HG03108 (cell line): Measurements from ENCODE around the gene GMNN.
A peak's percentile ranks its signal among the peaks of the same experiment; 100 is the strongest.
"Not testable (repeated sequence)": the region's sequence is repeated elsewhere in the genome, so short reads cannot be mapped to it uniquely, and the experiment has no call there.

Experiments
- ATAC-seq: cut with Tn5 transposase; IDR thresholded peaks from one replicate; pipeline ENCODE4 v1.9.1; 2021; ENCODE audit warnings: moderate library complexity; ENCODE audit not compliant: unreplicated experiment

The GMNN gene

DNA sequence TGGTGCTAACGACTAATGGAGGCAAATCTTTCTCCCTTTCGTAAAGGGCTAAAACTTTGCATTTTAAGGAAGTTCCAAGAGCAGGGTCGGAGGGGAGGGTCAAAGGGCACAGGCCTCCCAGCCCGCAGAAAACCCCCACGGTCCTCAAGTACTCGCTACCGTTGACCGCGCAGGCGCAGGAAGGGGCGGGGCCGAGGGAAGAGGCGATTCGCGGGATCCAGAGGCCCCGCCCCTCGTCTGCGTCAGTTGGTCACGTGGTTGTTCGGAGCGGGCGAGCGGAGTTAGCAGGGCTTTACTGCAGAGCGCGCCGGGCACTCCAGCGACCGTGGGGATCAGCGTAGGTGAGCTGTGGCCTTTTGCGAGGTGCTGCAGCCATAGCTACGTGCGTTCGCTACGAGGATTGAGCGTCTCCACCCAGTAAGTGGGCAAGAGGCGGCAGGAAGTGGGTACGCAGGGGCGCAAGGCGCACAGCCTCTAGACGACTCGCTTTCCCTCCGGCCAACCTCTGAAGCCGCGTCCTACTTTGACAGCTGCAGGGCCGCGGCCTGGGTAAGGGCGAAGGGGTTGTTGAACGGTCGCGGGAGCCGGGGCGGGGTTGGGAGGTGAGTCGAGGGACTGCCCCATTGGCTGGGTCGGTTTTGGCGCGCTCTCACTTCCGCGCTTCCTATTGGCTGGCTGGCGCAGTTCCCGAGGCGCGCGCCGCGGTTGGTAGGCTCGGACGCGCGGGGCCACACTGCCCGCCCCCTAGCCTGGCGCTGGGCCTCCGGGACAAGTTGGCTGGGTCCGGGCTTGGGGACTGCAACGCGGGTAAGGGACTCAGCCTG, at the start of gene GMNN:
Gene GMNN (plus strand): TSS at position 242 of the 824 bp plus-strand sequence. CDS start 2,310 bp downstream, outside the sequence.
- ATAC-seq: peak; percentile 92

DNA sequence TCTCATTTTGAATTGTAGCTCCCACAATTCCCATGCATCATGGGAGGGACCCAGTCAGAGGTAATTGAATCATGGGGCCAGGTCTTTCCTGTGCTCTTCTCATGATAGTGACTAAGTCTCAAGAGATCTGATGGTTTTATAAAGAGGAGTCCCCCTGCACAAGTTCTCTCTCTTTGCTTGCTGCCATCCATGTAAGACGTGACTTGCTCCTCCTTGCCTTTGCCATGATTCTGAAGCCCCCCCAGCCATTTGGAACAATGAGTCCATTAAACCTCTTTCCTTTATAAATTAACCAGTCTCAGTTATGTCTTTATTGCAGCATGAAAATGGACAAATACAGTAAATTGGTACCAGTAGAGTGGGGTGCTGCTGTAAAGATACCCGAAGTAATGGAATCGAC, 44.1 kb upstream of the GMNN start:
- not testable (repeated sequence) for ATAC-seq

- ATAC-seq: not testable (repeated sequence)
Measured at GRCh38 chr6:24731456-24732134, 43.1 kb upstream of the GMNN start.

- ATAC-seq: no peak
Measured at GRCh38 chr6:24734166-24734565, 40.6 kb upstream of the GMNN start.

GRCh38 chr6:24734710-24735109, 40.0 kb upstream of the GMNN start:
- not testable (repeated sequence) for ATAC-seq

DNA sequence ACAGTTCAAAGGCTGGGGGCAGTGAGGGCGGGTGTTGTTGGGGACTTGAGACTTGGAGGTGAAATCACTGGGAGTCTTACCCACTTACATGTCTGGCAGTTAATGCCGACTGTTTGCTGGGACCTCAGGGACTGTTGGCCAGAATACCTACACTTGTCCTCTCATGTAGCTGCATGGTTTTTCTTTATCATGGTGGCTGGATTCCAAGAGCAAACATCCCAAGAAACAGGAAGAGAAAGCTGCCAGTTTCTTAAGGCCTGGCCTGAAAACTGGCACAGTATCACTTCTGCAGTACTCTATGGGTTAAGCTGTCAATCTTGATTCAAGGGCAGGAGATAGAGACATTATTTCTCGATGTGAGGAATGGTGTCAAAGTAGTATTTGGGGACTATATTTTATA, 36.0 kb upstream of the GMNN start:
- ATAC-seq: no peak

GRCh38 chr6:24740861-24741260, 33.9 kb upstream of the GMNN start:
- ATAC-seq: no peak

DNA sequence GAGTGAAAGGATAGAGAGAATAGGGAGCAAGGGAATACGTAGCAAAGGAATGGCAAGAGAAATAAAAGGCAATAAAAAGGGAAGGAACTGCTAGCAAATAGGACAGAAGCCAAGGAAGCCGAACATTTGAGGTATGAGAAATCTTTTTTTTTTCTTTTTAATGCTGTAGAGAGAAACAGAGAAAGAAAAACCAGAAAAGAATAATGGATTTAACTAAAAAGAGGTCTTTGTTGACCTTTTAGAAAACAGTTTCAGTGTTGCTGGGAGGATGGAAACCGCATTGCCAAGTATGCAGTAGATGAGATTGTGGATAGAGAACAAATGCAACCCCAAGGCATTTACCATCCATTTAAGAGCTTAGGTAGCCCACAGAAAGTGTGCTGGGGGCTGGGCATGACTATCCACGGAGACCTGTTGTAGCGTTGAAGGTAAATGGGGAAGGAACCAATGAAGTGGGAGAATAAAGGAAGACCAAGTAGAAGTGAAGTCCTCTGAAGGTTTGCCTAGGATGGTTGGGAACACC, 32.5 kb upstream of the GMNN start:
- no peak for ATAC-seq

DNA sequence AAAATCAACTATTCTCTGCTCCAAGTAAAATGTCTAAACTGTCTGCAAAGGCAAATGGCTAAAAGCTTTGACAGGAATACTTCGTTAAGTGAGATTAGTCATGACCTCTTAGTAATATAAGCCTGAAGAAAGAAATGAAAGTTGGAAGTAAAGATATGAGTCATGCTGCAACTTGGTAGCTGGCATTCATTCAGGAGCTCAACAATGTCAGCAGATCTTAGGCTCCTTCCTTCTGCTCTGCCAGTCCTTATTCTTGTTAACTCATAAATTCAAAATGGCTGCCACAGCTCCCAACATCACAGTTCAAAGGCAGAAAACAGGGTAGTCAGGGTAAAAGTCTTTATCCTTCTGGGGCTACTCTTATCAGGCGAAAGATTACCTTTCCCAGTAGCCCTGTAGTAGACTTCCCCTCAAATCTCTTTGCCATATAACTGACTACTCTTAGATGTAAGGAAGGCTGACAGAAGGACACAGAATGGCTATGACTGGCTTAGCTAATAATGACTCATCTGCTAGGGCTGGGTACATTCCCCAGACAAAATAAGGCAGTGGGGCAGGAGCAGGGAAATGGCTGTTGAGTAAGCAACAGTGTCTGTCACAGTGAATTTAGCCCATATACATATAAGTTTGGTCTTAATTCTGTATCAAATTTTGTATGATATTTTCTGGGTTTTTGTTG, 31.3 kb upstream of the GMNN start:
- ATAC-seq: peak; percentile 84

- ATAC-seq: no peak
Measured at GRCh38 chr6:24743944-24744335, 30.8 kb upstream of the GMNN start.

- no peak for ATAC-seq
Measured at GRCh38 chr6:24744911-24745310, 29.8 kb upstream of the GMNN start.

GRCh38 chr6:24749297-24749696, 25.4 kb upstream of the GMNN start:
- no peak for ATAC-seq

GRCh38 chr6:24750878-24751277, 23.9 kb upstream of the GMNN start:
- ATAC-seq: not testable (repeated sequence)

GRCh38 chr6:24752503-24752902, 22.2 kb upstream of the GMNN start:
- no peak for ATAC-seq

GRCh38 chr6:24752917-24753492, 21.7 kb upstream of the GMNN start:
- ATAC-seq: no peak

DNA sequence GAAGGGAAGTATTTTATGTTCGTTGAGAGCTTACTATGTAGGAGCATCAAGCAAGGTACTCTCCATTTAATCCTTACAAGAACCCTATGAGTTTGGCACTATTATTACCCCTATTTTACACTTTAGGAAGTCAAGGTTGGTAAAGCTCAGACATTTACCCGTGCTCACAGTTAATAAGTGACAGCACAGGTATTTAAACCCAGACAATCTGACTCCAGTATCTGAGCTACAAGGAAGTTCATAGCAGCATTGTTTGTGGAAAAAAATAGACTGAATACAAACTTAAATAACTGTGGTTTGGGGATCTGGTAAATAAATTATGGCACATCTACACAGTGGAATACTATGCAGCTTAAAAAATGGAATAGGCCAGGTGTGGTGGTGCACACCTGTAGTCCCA, 21.2 kb upstream of the GMNN start:
- ATAC-seq: no peak

DNA sequence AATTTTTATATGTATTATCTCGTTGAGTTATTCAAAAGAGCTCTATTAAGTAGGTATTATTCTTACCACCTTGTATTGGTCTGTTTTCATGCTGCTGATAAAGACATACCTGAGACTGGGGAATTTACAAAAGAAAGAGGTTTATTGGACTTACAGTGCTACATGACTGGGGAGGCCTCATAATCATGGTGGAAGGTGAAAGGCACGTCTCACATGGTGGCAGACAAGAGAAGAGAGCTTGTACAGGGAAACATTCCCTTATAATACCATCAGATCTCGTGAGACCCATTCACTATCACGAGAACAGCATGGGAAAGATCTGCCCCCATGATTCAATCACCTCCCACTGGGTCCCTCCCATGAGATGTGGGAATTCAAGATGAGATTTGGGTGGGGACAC, 20.4 kb upstream of the GMNN start:
- not testable (repeated sequence) for ATAC-seq

DNA sequence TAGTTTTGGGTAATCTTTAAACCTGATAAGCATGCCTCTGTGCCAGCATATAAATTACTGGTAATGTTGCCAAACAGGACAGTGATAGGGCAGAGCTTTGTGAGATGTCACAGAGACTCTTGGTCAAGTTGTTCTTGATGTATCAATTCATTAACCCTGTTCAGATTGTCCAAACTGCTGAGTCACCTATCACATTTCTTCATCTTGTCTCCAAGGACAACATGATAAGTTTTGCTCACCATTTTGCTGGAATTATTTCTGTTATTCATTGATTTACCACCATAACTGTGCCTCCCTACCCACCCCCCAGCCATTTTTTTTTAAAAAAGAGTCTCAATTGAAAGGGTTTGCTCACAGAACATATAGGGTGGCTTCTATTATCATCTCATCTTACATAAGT, 19.5 kb upstream of the GMNN start:
- no peak for ATAC-seq

- ATAC-seq: no peak
Measured at GRCh38 chr6:24757611-24758010, 17.1 kb upstream of the GMNN start.

- ATAC-seq: no peak
Measured at GRCh38 chr6:24759718-24760117, 15.0 kb upstream of the GMNN start.

- ATAC-seq: no peak
Measured at GRCh38 chr6:24760210-24760609, 14.5 kb upstream of the GMNN start.
